GM23338 (cell line): ENCODE measurements around the gene EYS. TPM values are rescaled to one million over a fixed set of nuclear protein-coding genes. Genes with fewer than 3 reads are reported as not detected.

Experiments
- ATAC-seq: fragments of 200-7000 bp; cut with Tn5 transposase; 3 replicates; pipeline ENCODE4 v1.9.1; 2020
- DNase-seq: peaks from one replicate; pipeline ENCODE4 v3.0.0-alpha.2; 2015; ENCODE audit warnings: low spot score
- H2AFZ ChIP-seq: fragments of 200-600 bp; sonication (generic); 2 replicates; pipeline ENCODE4 v1.8.0; 2016; ENCODE audit warnings: antibody characterized with exemption, mild to moderate bottlenecking, moderate library complexity
- H3F3A ChIP-seq: fragments of 200-600 bp; sonication (generic); replicated peaks from 2 replicates; pipeline ENCODE4 v1.8.0; 2017; ENCODE audit warnings: antibody characterized with exemption, mixed run types, low read depth
- H3K27ac ChIP-seq: fragments of 200-600 bp; sonication (generic); 2 replicates; pipeline ENCODE4 v1.6.1; 2016; ENCODE audit warnings: low read depth
- H3K27me3 ChIP-seq: fragments of 200-600 bp; sonication (generic); 2 replicates; pipeline ENCODE4 v1.8.0; 2016; ENCODE audit warnings: mild to moderate bottlenecking, mixed run types, moderate library complexity; ENCODE audit not compliant: insufficient read depth
- H3K36me3 ChIP-seq: fragments of 200-600 bp; sonication (generic); 2 replicates; pipeline ENCODE4 v1.8.0; 2016; ENCODE audit warnings: mild to moderate bottlenecking; ENCODE audit not compliant: insufficient read depth
- H3K4me1 ChIP-seq: fragments of 200-600 bp; sonication (generic); 2 replicates; pipeline ENCODE4 v1.8.0; 2016; ENCODE audit warnings: mild to moderate bottlenecking, moderate library complexity; ENCODE audit not compliant: insufficient read depth
- H3K4me2 ChIP-seq: fragments of 200-600 bp; sonication (generic); 2 replicates; pipeline ENCODE4 v1.7.1; 2017; ENCODE audit warnings: mixed run types
- H3K4me3 ChIP-seq: fragments of 200-600 bp; sonication (generic); 2 replicates; pipeline ENCODE4 v1.6.1; 2016; ENCODE audit warnings: mixed run types
- H3K79me2 ChIP-seq: fragments of 200-600 bp; sonication (generic); replicated peaks from 2 replicates; pipeline ENCODE4 v1.8.0; 2017; ENCODE audit warnings: mild to moderate bottlenecking; ENCODE audit not compliant: insufficient read depth
- H3K9me2 ChIP-seq: fragments of 200-600 bp; sonication (generic); 2 replicates; pipeline ENCODE4 v1.8.0; 2017; ENCODE audit not compliant: insufficient read depth
- H4K20me1 ChIP-seq: fragments of 200-600 bp; sonication (generic); replicated peaks from 2 replicates; pipeline ENCODE4 v1.8.0; 2017; ENCODE audit warnings: mild to moderate bottlenecking; ENCODE audit not compliant: insufficient read depth
- H3K27ac Mint-ChIP-seq: 2 replicates; pipeline ENCODE4 v1.8.0; 2020; ENCODE audit warnings: inconsistent platforms, mild to moderate bottlenecking, moderate library complexity, mixed read lengths
- H3K27me3 Mint-ChIP-seq: 3 replicates; pipeline ENCODE4 v1.8.0; 2022; ENCODE audit warnings: low read depth, mild to moderate bottlenecking, moderate library complexity, mixed read lengths, inconsistent platforms; ENCODE audit not compliant: insufficient read depth, poor library complexity
- H3K36me3 Mint-ChIP-seq: 3 replicates; pipeline ENCODE4 v1.8.0; 2021; ENCODE audit warnings: low read depth, mild to moderate bottlenecking, inconsistent platforms, moderate library complexity, mixed read lengths
- H3K4me1 Mint-ChIP-seq: 3 replicates; pipeline ENCODE4 v1.8.0; 2020; ENCODE audit warnings: mild to moderate bottlenecking, inconsistent platforms, mixed read lengths
- H3K4me3 Mint-ChIP-seq: 3 replicates; pipeline ENCODE4 v1.8.0; 2021; ENCODE audit warnings: moderate library complexity, mild to moderate bottlenecking, inconsistent platforms, mixed read lengths
- H3K9me3 Mint-ChIP-seq: 3 replicates; pipeline ENCODE4 v1.8.0; 2020; ENCODE audit warnings: moderate library complexity, mild to moderate bottlenecking, inconsistent platforms, mixed read lengths
- CTCF ChIP-seq, 2 experiments: fragments of 200-600 bp in 1 of 2; sonication (generic) in 1 of 2; conservative IDR thresholded peaks; 2 replicates each; pipeline versions ENCODE4 v1.5.1 to v1.6.1; 2016 to 2017; ENCODE audit warnings: antibody characterized with exemption in 2 of 2, low read depth in 2 of 2, mild to moderate bottlenecking in 2 of 2, moderate library complexity in 1 of 2
- ETS1 ChIP-seq: IDR thresholded peaks from 2 replicates; pipeline ENCODE4 v1.6.1; 2016; ENCODE audit warnings: antibody characterized with exemption
- EZH2 ChIP-seq: fragments of 200-600 bp; sonication (generic); IDR thresholded peaks from one replicate; pipeline ENCODE4 v1.8.0; 2017; ENCODE audit warnings: antibody characterized with exemption, mild to moderate bottlenecking, low read depth; ENCODE audit not compliant: unreplicated experiment
- EZH2phosphoT487 ChIP-seq: fragments of 200-600 bp; sonication (generic); IDR thresholded peaks from one replicate; pipeline ENCODE4 v1.8.1; 2018; ENCODE audit warnings: antibody characterized with exemption; ENCODE audit not compliant: unreplicated experiment
- REST ChIP-seq: IDR thresholded peaks from one replicate; pipeline ENCODE4 v1.6.1; 2018; ENCODE audit warnings: antibody characterized with exemption; ENCODE audit not compliant: unreplicated experiment
- STAT1 ChIP-seq: IDR thresholded peaks from one replicate; pipeline ENCODE4 v1.6.1; 2016; ENCODE audit warnings: antibody characterized with exemption; ENCODE audit not compliant: unreplicated experiment
- ZNF462 ChIP-seq: fragments of 250-450 bp; sonication (Bioruptor Pico); IDR thresholded peaks from 2 replicates; pipeline ENCODE4 v1.5.0; 2020; ENCODE audit warnings: mild to moderate bottlenecking, moderate library complexity
- polyA plus RNA-seq: library from polyadenylated mRNA; unstranded; fragments of >200 nt; fragmentation: Nextera tagmentation; extraction: Ambion mirVana; gene quantifications from 2 replicates; pipeline ENCODE4 v1.2.1, GENCODE V29; 2016
- total RNA-seq: library from RNA; depleted of rRNA; stranded (reverse); fragments of >200 nt; shearing (Covaris generic); gene quantifications from 2 replicates; pipeline ENCODE4 v1.2.3, GENCODE V29; 2014

Gene EYS
- total and polyA plus RNA-seq, 2 experiments from 2014 or later = 0.38 to 0.52 TPM

- DNase-seq (no peak), ATAC-seq (no peak)
- Mint-ChIP-seq H3K9me3 (peaks cover 20% of the 10 kb centered on the region), H3K4me3 (no peak overlapping the region), H3K36me3 (peaks cover 14% of the 10 kb centered on the region), H3K27ac (no peak overlapping the region), H3K27me3 (no peaks in the 10 kb centered on the region), H3K4me1 (no peaks in the 10 kb centered on the region)
- no peaks in the 10 kb centered on the region for H3K9me2 ChIP-seq
- no peak overlapping the region for H3K27ac ChIP-seq
- H3K27me3 ChIP-seq = no peaks in the 10 kb centered on the region
- H3K79me2 ChIP-seq = no peaks in the 10 kb centered on the region
- H3K4me1 ChIP-seq = no peaks in the 10 kb centered on the region
- H3K4me2 ChIP-seq = no peak overlapping the region
- H3K4me3 ChIP-seq = no peak overlapping the region
- TF ChIP-seq CTCF (conservative IDR thresholded peaks at IDR 0.05; ENCODE audit: low read depth in 2 of 2) (no peak), STAT1 (no peak), EZH2phosphoT487 (no peak), EZH2 (no peak), ZNF462 (CRISPR knock-in tag) (no peak), ETS1 (no peak), REST (no peak)
- no peaks in the 10 kb centered on the region for H3F3A ChIP-seq
- no peaks in the 10 kb centered on the region for H4K20me1 ChIP-seq
- no peak overlapping the region for H2AFZ ChIP-seq
- H3K36me3 ChIP-seq = no peaks in the 10 kb centered on the region
Observed at GRCh38 chr6:64288351-64288750, 1418.7 kb downstream of the EYS start.
